ENCODE results near the gene GFRA1. TPM values are rescaled to one million over a fixed set of nuclear protein-coding genes. Genes with fewer than 3 reads are reported as not detected.

GFRA1 gene
- total RNA-seq, 1 experiment from 2014 or later, result 0.30 TPM

- TF ChIP-seq EZH2phosphoT487 (IDR thresholded peaks at IDR 0.05; ENCODE audit: borderline replicate concordance) (no peak), POLR2A (IDR thresholded peaks at IDR 0.05; ENCODE audit: borderline replicate concordance, extremely low read depth, insufficient read depth, insufficient read length) (no peak)
Measured at GRCh38 chr10:116029826-116030225, 243.2 kb downstream of the GFRA1 start (continued).

GRCh38 chr10:116027355-116027754 lies 245.7 kb downstream of the GFRA1 start:
- Histone ChIP-seq H3K27ac (ENCODE audit: low read depth, low read length) (no peak overlapping the region), H3K79me2 (ENCODE audit: insufficient read depth, low read length) (no peaks in the 10 kb centered on the region), H3K9me2 (ENCODE audit: insufficient read depth) (no peaks in the 10 kb centered on the region), H3K4me1 (ENCODE audit: control insufficient read depth in 1 of 2, insufficient read depth in 2 of 2, low read length in 2 of 2) (no peaks in the 10 kb centered on the region), H2AFZ (ENCODE audit: low read depth, low read length, poor library complexity, severe bottlenecking) (no peak overlapping the region), H3K9ac (ENCODE audit: low read length) (no peak overlapping the region), H3K4me2 (ENCODE audit: low read length) (no peak overlapping the region), H4K20me1 (ENCODE audit: insufficient read depth) (no peaks in the 10 kb centered on the region), H3K4me3 (replicated peaks in 1 of 2; ENCODE audit: low read depth in 1 of 2, low read length in 2 of 2) (no peak overlapping the region), H3K27me3 (ENCODE audit: insufficient read depth, low read length) (no peaks in the 10 kb centered on the region), H3K9me3 (ENCODE audit: control insufficient read depth in 1 of 2, insufficient read depth in 1 of 2, low read depth in 1 of 2, low read length in 2 of 2) (no peaks in the 10 kb centered on the region), H3K36me3 (ENCODE audit: control insufficient read depth in 1 of 2, insufficient read depth in 2 of 2, low read length in 2 of 2) (no peaks in the 10 kb centered on the region)
- CTCF ChIA-PET, result no interaction called here
- RAD21 ChIA-PET (ENCODE audit: low non-redundant PET in 1 of 2, low total read pairs in 2 of 2, uncharacterized antibody in 2 of 2, unreplicated experiment in 2 of 2), result no interaction called here
- DNase-seq (ENCODE audit: low read depth, low spot score) (no peak), ATAC-seq (no peak)
- intact Hi-C loops (cut with micrococcal nuclease), result no loop called here
- BruUV-seq (replicated peaks), result no TSS peak
- POLR2A ChIA-PET, result no interaction called here
- TF ChIP-seq POLR2A (IDR thresholded peaks at IDR 0.05; ENCODE audit: borderline replicate concordance, extremely low read depth, insufficient read depth, insufficient read length), result no peak
- no peak for TF ChIP-seq FOSL1 (IDR thresholded peaks at IDR 0.05; ENCODE audit: low read depth)
- TF ChIP-seq POLR2AphosphoS5 (IDR thresholded peaks at IDR 0.05; ENCODE audit: low read depth, low read length), result no peak
- no peak for TF ChIP-seq JUND (IDR thresholded peaks at IDR 0.05)
- TF ChIP-seq YY1 (IDR thresholded peaks at IDR 0.05; ENCODE audit: extremely low read depth, insufficient replicate concordance, low read depth, low read length), result no peak
- TF ChIP-seq EZH2phosphoT487 (IDR thresholded peaks at IDR 0.05; ENCODE audit: borderline replicate concordance), result no peak
- no peak for TF ChIP-seq SRF (IDR thresholded peaks at IDR 0.05; ENCODE audit: low read depth)
- TF ChIP-seq, protein P1, sequence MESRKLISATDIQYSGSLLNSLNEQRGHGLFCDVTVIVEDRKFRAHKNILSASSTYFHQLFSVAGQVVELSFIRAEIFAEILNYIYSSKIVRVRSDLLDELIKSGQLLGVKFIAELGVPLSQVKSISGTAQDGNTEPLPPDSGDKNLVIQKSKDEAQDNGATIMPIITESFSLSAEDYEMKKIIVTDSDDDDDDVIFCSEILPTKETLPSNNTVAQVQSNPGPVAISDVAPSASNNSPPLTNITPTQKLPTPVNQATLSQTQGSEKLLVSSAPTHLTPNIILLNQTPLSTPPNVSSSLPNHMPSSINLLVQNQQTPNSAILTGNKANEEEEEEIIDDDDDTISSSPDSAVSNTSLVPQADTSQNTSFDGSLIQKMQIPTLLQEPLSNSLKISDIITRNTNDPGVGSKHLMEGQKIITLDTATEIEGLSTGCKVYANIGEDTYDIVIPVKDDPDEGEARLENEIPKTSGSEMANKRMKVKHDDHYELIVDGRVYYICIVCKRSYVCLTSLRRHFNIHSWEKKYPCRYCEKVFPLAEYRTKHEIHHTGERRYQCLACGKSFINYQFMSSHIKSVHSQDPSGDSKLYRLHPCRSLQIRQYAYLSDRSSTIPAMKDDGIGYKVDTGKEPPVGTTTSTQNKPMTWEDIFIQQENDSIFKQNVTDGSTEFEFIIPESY (IDR thresholded peaks at IDR 0.05; ENCODE audit: extremely low read depth, insufficient replicate concordance, low read length), result no peak
- no peak for TF ChIP-seq EGR1 (IDR thresholded peaks at IDR 0.05; ENCODE audit: low read depth)
- TF ChIP-seq ZFX (IDR thresholded peaks at IDR 0.05), result no peak
- no peak for TF ChIP-seq SP1 (IDR thresholded peaks at IDR 0.05; ENCODE audit: low read depth)
- TF ChIP-seq SIN3A (IDR thresholded peaks at IDR 0.05; ENCODE audit: low read depth), result no peak
- no peak for TF ChIP-seq REST (IDR thresholded peaks at IDR 0.05; ENCODE audit: low read depth)
- no peak for TF ChIP-seq TCF7L2 (IDR thresholded peaks at IDR 0.05; ENCODE audit: borderline replicate concordance, extremely low read depth, insufficient read depth, insufficient read length)
- TF ChIP-seq EZH2 (IDR thresholded peaks at IDR 0.05), result no peak
- TF ChIP-seq, protein P2, sequence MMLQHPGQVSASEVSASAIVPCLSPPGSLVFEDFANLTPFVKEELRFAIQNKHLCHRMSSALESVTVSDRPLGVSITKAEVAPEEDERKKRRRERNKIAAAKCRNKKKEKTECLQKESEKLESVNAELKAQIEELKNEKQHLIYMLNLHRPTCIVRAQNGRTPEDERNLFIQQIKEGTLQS (IDR thresholded peaks at IDR 0.05), result no peak
- TF ChIP-seq, protein P3, sequence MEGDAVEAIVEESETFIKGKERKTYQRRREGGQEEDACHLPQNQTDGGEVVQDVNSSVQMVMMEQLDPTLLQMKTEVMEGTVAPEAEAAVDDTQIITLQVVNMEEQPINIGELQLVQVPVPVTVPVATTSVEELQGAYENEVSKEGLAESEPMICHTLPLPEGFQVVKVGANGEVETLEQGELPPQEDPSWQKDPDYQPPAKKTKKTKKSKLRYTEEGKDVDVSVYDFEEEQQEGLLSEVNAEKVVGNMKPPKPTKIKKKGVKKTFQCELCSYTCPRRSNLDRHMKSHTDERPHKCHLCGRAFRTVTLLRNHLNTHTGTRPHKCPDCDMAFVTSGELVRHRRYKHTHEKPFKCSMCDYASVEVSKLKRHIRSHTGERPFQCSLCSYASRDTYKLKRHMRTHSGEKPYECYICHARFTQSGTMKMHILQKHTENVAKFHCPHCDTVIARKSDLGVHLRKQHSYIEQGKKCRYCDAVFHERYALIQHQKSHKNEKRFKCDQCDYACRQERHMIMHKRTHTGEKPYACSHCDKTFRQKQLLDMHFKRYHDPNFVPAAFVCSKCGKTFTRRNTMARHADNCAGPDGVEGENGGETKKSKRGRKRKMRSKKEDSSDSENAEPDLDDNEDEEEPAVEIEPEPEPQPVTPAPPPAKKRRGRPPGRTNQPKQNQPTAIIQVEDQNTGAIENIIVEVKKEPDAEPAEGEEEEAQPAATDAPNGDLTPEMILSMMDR (IDR thresholded peaks at IDR 0.05 in 2 of 3, conservative IDR thresholded peaks at IDR 0.05 in 1 of 3; ENCODE audit: borderline replicate concordance in 1 of 3, insufficient read depth in 1 of 3, low read depth in 2 of 3, low read length in 2 of 3), result no peak
- no peak for TF ChIP-seq ZNF274 (IDR thresholded peaks at IDR 0.05; ENCODE audit: low read depth, low read length)
